HEK293 (cell line): ENCODE results near the gene PRKCE.

Experiments used
- CTCF ChIA-PET: fragments of 350-600 bp; formaldehyde crosslinking; extraction: SDS; loops from one replicate; lab custom pipeline; 2021; ENCODE audit warnings: antibody characterized with exemption; lab: Yijun Ruan, JAX
- POLR2A ChIA-PET: fragments of 300-600 bp; formaldehyde crosslinking; extraction: SDS; loops from one replicate; lab custom pipeline; 2020; ENCODE audit warnings: antibody characterized with exemption, inconsistent platforms; lab: Yijun Ruan, JAX
- H3K27ac ChIP-seq: fragments of 200-500 bp; sonication (Bioruptor generic); 2 replicates; pipeline ENCODE4 v1.5.1; 2014; ENCODE audit warnings: low read depth, low read length, control low read depth, inconsistent platforms; ENCODE audit errors: extremely low read depth
- H3K36me3 ChIP-seq, 2 experiments: fragments of 200-500 bp in 1 of 2; sonication (Bioruptor generic) in 1 of 2; 1 replicate in 1 of 2; 2 replicates in 1 of 2; pipeline ENCODE4 v1.5.1; 2014 to 2017; ENCODE audit warnings: inconsistent platforms in 2 of 2, low read length in 2 of 2; ENCODE audit not compliant: control insufficient read depth in 2 of 2, insufficient read depth in 1 of 2
- H3K4me1 ChIP-seq: fragments of 200-500 bp; sonication (Bioruptor generic); 2 replicates; pipeline ENCODE4 v1.5.1; 2014; ENCODE audit warnings: mild to moderate bottlenecking, low read length, inconsistent platforms; ENCODE audit not compliant: control insufficient read depth, insufficient read depth
- H3K4me3 ChIP-seq: 2 replicates; pipeline ENCODE4 v1.5.1; 2011; ENCODE audit warnings: low read depth, mild to moderate bottlenecking, control low read depth, low read length, moderate library complexity
- H3K9me3 ChIP-seq: fragments of 200-500 bp; sonication (Bioruptor generic); 2 replicates; pipeline ENCODE4 v1.5.1; 2014; ENCODE audit warnings: low read depth, low read length, inconsistent platforms; ENCODE audit not compliant: control insufficient read depth, insufficient read depth
- AEBP2 ChIP-seq: fragments of 450-650 bp; formaldehyde crosslinking; IDR thresholded peaks from 2 replicates; pipeline ENCODE4 v1.5.1; 2016; ENCODE audit warnings: missing biosample characterization, missing genetic modification characterization, borderline replicate concordance
- FEZF1 ChIP-seq: fragments of 450-650 bp; formaldehyde crosslinking; IDR thresholded peaks from 2 replicates; pipeline ENCODE4 v1.5.1; 2016; ENCODE audit warnings: missing biosample characterization, missing genetic modification characterization
- GLI4 ChIP-seq: fragments of 450-650 bp; formaldehyde crosslinking; IDR thresholded peaks from 2 replicates; pipeline ENCODE4 v1.5.1; 2016; ENCODE audit warnings: missing biosample characterization, missing genetic modification characterization
- MEIS1 ChIP-seq: sonication (generic); formaldehyde crosslinking; IDR thresholded peaks from 2 replicates; pipeline ENCODE4 v1.8.1; 2022; ENCODE audit warnings: missing genetic modification reagents, mild to moderate bottlenecking, borderline replicate concordance
- SCRT1 ChIP-seq: fragments of 450-650 bp; formaldehyde crosslinking; IDR thresholded peaks from 2 replicates; pipeline ENCODE4 v1.5.1; 2016; ENCODE audit warnings: missing biosample characterization, missing genetic modification characterization, borderline replicate concordance
- TRIM28 ChIP-seq: IDR thresholded peaks from 2 replicates; pipeline ENCODE4 v1.6.1; 2011; ENCODE audit warnings: low read length, control low read depth, borderline replicate concordance
- ZEB2 ChIP-seq: fragments of 450-650 bp; formaldehyde crosslinking; IDR thresholded peaks from 2 replicates; pipeline ENCODE4 v1.5.1; 2016; ENCODE audit warnings: missing biosample characterization, missing genetic modification characterization
- ZNF121 ChIP-seq: fragments of 450-650 bp; formaldehyde crosslinking; IDR thresholded peaks from 2 replicates; pipeline ENCODE4 v1.5.1; 2016; ENCODE audit warnings: missing biosample characterization, missing genetic modification characterization
- ZNF146 ChIP-seq: fragments of 450-650 bp; formaldehyde crosslinking; IDR thresholded peaks from 2 replicates; pipeline ENCODE4 v1.5.1; 2016; ENCODE audit warnings: missing biosample characterization, missing genetic modification characterization
- ZNF311 ChIP-seq: fragments of 450-650 bp; formaldehyde crosslinking; IDR thresholded peaks from 2 replicates; pipeline ENCODE4 v1.5.1; 2017; ENCODE audit warnings: missing biosample characterization, missing genetic modification characterization, borderline replicate concordance
- ZNF555 ChIP-seq: fragments of 450-650 bp; formaldehyde crosslinking; conservative IDR thresholded peaks from 2 replicates; pipeline ENCODE4 v1.5.1; 2017; ENCODE audit warnings: missing biosample characterization, mild to moderate bottlenecking, missing genetic modification characterization, inconsistent platforms
- ZNF561 ChIP-seq: fragments of 450-650 bp; IDR thresholded peaks from 2 replicates; pipeline ENCODE4 v1.5.1; 2018; ENCODE audit warnings: missing biosample characterization, missing genetic modification characterization, borderline replicate concordance
- ZNF639 ChIP-seq: fragments of 450-650 bp; formaldehyde crosslinking; IDR thresholded peaks from 2 replicates; pipeline ENCODE4 v1.5.1; 2016; ENCODE audit warnings: missing biosample characterization, missing genetic modification characterization
- ZNF707 ChIP-seq: fragments of 450-650 bp; formaldehyde crosslinking; IDR thresholded peaks from 2 replicates; pipeline ENCODE4 v1.5.1; 2016; ENCODE audit warnings: missing biosample characterization, missing genetic modification characterization
- ZNF785 ChIP-seq: fragments of 450-650 bp; formaldehyde crosslinking; IDR thresholded peaks from 2 replicates; pipeline ENCODE4 v1.5.1; 2016; ENCODE audit warnings: missing biosample characterization, missing genetic modification characterization
- TF ChIP-seq, protein P1 (sequence below): fragments of 450-650 bp; formaldehyde crosslinking; IDR thresholded peaks from 2 replicates; pipeline ENCODE4 v1.5.1; 2016; ENCODE audit warnings: missing biosample characterization, missing genetic modification characterization, borderline replicate concordance

PRKCE gene

GRCh38 chr2:46227674-46228289 lies 576.3 kb downstream of the PRKCE start:
- no peak overlapping the region for H3K4me3 ChIP-seq
- no peak overlapping the region for H3K27ac ChIP-seq
- no peaks in the 10 kb centered on the region for H3K9me3 ChIP-seq
- H3K4me1 ChIP-seq = no peaks in the 10 kb centered on the region
- ChIA-PET CTCF (no interaction called here), POLR2A (no interaction called here)
- TF ChIP-seq AEBP2 (no peak), ZNF639 (tag by site-specific recombination) (no peak), FEZF1 (no peak), ZNF311 (tag by site-specific recombination) (no peak), ZNF121 (tag by site-specific recombination) (no peak), MEIS1 (CRISPR knock-in tag) (no peak), SCRT1 (no peak), TRIM28 (no peak), GLI4 (tag by site-specific recombination) (no peak), ZEB2 (tag by site-specific recombination) (no peak), ZNF561 (tag by site-specific recombination) (no peak), ZNF555 (tag by site-specific recombination) (no peak), ZNF707 (tag by site-specific recombination) (no peak), ZNF146 (tag by site-specific recombination) (no peak), ZNF785 (tag by site-specific recombination) (no peak)
- TF ChIP-seq, protein P1, sequence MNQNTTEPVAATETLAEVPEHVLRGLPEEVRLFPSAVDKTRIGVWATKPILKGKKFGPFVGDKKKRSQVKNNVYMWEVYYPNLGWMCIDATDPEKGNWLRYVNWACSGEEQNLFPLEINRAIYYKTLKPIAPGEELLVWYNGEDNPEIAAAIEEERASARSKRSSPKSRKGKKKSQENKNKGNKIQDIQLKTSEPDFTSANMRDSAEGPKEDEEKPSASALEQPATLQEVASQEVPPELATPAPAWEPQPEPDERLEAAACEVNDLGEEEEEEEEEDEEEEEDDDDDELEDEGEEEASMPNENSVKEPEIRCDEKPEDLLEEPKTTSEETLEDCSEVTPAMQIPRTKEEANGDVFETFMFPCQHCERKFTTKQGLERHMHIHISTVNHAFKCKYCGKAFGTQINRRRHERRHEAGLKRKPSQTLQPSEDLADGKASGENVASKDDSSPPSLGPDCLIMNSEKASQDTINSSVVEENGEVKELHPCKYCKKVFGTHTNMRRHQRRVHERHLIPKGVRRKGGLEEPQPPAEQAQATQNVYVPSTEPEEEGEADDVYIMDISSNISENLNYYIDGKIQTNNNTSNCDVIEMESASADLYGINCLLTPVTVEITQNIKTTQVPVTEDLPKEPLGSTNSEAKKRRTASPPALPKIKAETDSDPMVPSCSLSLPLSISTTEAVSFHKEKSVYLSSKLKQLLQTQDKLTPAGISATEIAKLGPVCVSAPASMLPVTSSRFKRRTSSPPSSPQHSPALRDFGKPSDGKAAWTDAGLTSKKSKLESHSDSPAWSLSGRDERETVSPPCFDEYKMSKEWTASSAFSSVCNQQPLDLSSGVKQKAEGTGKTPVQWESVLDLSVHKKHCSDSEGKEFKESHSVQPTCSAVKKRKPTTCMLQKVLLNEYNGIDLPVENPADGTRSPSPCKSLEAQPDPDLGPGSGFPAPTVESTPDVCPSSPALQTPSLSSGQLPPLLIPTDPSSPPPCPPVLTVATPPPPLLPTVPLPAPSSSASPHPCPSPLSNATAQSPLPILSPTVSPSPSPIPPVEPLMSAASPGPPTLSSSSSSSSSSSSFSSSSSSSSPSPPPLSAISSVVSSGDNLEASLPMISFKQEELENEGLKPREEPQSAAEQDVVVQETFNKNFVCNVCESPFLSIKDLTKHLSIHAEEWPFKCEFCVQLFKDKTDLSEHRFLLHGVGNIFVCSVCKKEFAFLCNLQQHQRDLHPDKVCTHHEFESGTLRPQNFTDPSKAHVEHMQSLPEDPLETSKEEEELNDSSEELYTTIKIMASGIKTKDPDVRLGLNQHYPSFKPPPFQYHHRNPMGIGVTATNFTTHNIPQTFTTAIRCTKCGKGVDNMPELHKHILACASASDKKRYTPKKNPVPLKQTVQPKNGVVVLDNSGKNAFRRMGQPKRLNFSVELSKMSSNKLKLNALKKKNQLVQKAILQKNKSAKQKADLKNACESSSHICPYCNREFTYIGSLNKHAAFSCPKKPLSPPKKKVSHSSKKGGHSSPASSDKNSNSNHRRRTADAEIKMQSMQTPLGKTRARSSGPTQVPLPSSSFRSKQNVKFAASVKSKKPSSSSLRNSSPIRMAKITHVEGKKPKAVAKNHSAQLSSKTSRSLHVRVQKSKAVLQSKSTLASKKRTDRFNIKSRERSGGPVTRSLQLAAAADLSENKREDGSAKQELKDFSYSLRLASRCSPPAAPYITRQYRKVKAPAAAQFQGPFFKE (tag by site-specific recombination) = no peak
- H3K36me3 ChIP-seq = no peaks in the 10 kb centered on the region
